OCI-LY7 (cell line): ENCODE data around the gene LOC128125822.

ENCODE experiments used
- CTCF ChIP-seq: fragments of 200-600 bp; sonication (generic); conservative IDR thresholded peaks from 2 replicates; pipeline ENCODE4 v1.5.1; 2014; ENCODE audit warnings: mild to moderate bottlenecking, antibody characterized with exemption, low read length, moderate library complexity, mixed read lengths
- EZH2phosphoT487 ChIP-seq: fragments of 200-600 bp; sonication (generic); IDR thresholded peaks from 2 replicates; pipeline ENCODE4 v1.6.1; 2018; ENCODE audit warnings: low read depth, borderline replicate concordance, mild to moderate bottlenecking, mixed run types, antibody characterized with exemption, low read length, moderate library complexity, mixed read lengths

- TF ChIP-seq CTCF (no peak), EZH2phosphoT487 (no peak)
These were observed 1.0 kb downstream of the LOC128125822 start for GRCh38 chr6:63573076-63573898.
